GM12878 (cell line): ENCODE results near the gene RAB3C. TPM values are rescaled to one million over a fixed set of nuclear protein-coding genes. Genes with fewer than 3 reads are reported as not detected.

Source experiments
- BCL3 ChIP-seq: IDR thresholded peaks from 2 replicates; pipeline ENCODE4 v1.6.1; 2011; ENCODE audit warnings: borderline replicate concordance, low read depth, mild to moderate bottlenecking, moderate library complexity, low read length; ENCODE audit not compliant: insufficient read depth, poor library complexity, severe bottlenecking
- CUX1 ChIP-seq: IDR thresholded peaks from 2 replicates; pipeline ENCODE4 v1.6.1; 2012; ENCODE audit warnings: improper control_type of control experiment, low read depth, low read length; ENCODE audit not compliant: insufficient replicate concordance
- KDM1A ChIP-seq: fragments of 200-600 bp; sonication (generic); IDR thresholded peaks from 2 replicates; pipeline ENCODE4 v1.6.1; 2016; ENCODE audit warnings: borderline replicate concordance
- MTA2 ChIP-seq: fragments of 450-650 bp; IDR thresholded peaks from 2 replicates; pipeline ENCODE4 v1.6.1; 2016; ENCODE audit warnings: low read depth, mild to moderate bottlenecking, moderate library complexity
- MYC ChIP-seq: IDR thresholded peaks from 2 replicates; pipeline ENCODE4 v1.6.1; 2011; ENCODE audit warnings: mild to moderate bottlenecking, low read length, moderate library complexity, inconsistent platforms; ENCODE audit not compliant: insufficient read depth, insufficient replicate concordance, insufficient read length, severe bottlenecking
- NFXL1 ChIP-seq: fragments of 450-650 bp; IDR thresholded peaks from 2 replicates; pipeline ENCODE4 v1.6.1; 2017; ENCODE audit warnings: antibody characterized with exemption, mild to moderate bottlenecking, borderline replicate concordance
- NFYB ChIP-seq: IDR thresholded peaks from 2 replicates; pipeline ENCODE4 v1.6.1; 2011; ENCODE audit warnings: low read depth, mild to moderate bottlenecking, low read length, improper control_type of control experiment, moderate library complexity; ENCODE audit not compliant: insufficient read depth
- RFX5 ChIP-seq: IDR thresholded peaks from 2 replicates; pipeline ENCODE4 v1.6.1; 2011; ENCODE audit warnings: low read depth, low read length, improper control_type of control experiment
- SREBF1 ChIP-seq: IDR thresholded peaks from 2 replicates; pipeline ENCODE4 v1.6.1; 2012; ENCODE audit warnings: mild to moderate bottlenecking, low read length
- ZNF207 ChIP-seq: fragments of 450-650 bp; IDR thresholded peaks from 2 replicates; pipeline ENCODE4 v1.6.1; 2014; ENCODE audit warnings: antibody characterized with exemption, mild to moderate bottlenecking, borderline replicate concordance
- ZNF622 ChIP-seq: fragments of 450-650 bp; IDR thresholded peaks from 2 replicates; pipeline ENCODE4 v1.6.1; 2017; ENCODE audit warnings: mild to moderate bottlenecking, inconsistent platforms
- polyA plus RNA-seq, 11 experiments: library from polyadenylated mRNA; depleted of rRNA in 4 of 11; unstranded in 6 of 11; stranded (reverse) in 5 of 11; fragments of >200 nt; fragmentation: Nextera tagmentation in 4 of 11; fragmentation: Illumina TruSeq in 1 of 11; extraction: Ambion mirVana in 4 of 11; extraction: Trizol in 1 of 11; gene quantifications; 1 replicate in 1 of 11; 2 replicates in 10 of 11; pipeline versions ENCODE4 v1.2.1 to v1.2.3, GENCODE V29; 2011 to 2016; ENCODE audit warnings: inconsistent platforms in 2 of 11, missing spikeins in 2 of 11, low read depth in 1 of 11
- total RNA-seq, 4 experiments: library from RNA; depleted of rRNA in 3 of 4; stranded (reverse); fragments of >200 nt in 3 of 4; fragmentation: Illumina TruSeq in 1 of 4; extraction: Trizol in 1 of 4; gene quantifications; 2 replicates each; pipeline versions ENCODE4 v1.2.1 to v1.2.3, GENCODE V29; 2013 to 2021
- TF ChIP-seq, protein P1 (sequence below): fragments of 450-650 bp; IDR thresholded peaks from 2 replicates; pipeline ENCODE4 v1.6.1; 2017; ENCODE audit warnings: low read depth, mild to moderate bottlenecking, moderate library complexity
- TF ChIP-seq, protein P2 (sequence below): fragments of 450-650 bp; IDR thresholded peaks from 2 replicates; pipeline ENCODE4 v1.6.1; 2017; ENCODE audit warnings: borderline replicate concordance
- TF ChIP-seq, protein P3 (sequence below): fragments of 450-650 bp; IDR thresholded peaks from 2 replicates; pipeline ENCODE4 v1.6.1; 2014; ENCODE audit warnings: mild to moderate bottlenecking

RAB3C gene
- total and polyA plus RNA-seq, 10 of the 15 experiments (the other 5 are each of a cell fraction or from before 2014, with no cell fraction given): not detected

DNA sequence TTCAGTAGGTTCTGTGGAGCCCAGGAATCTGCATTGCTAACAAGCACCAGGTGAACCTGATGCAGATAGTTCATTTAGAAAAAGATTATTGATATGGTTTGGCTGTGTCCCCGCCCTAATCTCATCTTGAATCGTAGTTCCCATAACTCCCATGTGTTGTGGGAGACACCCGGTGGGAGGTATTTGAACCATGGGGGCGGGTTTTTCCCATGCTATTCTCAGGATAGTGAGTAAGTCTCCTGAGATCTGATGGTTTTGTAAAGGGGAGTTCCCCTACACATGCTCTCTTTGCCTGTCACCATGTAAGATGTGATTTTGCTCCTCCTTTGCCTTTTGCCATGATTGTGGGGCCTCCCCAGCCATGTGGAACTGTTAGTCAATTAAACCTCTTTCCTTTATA, 212.0 kb downstream of the RAB3C start (continued):
- TF ChIP-seq, protein P1, sequence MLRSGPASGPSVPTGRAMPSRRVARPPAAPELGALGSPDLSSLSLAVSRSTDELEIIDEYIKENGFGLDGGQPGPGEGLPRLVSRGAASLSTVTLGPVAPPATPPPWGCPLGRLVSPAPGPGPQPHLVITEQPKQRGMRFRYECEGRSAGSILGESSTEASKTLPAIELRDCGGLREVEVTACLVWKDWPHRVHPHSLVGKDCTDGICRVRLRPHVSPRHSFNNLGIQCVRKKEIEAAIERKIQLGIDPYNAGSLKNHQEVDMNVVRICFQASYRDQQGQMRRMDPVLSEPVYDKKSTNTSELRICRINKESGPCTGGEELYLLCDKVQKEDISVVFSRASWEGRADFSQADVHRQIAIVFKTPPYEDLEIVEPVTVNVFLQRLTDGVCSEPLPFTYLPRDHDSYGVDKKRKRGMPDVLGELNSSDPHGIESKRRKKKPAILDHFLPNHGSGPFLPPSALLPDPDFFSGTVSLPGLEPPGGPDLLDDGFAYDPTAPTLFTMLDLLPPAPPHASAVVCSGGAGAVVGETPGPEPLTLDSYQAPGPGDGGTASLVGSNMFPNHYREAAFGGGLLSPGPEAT: peak; percentile 58; the same call in 1 of the 2 replicates
- TF ChIP-seq BCL3 (peak; percentile 50), KDM1A (no peak), CUX1 (peak; percentile 78), RFX5 (no peak), MTA2 (peak; percentile 46; the same call in 1 of the 2 replicates), NFYB (no peak), SREBF1 (no peak), NFXL1 (no peak), MYC (no peak), ZNF622 (no peak), ZNF207 (no peak)
- TF ChIP-seq, protein P2, sequence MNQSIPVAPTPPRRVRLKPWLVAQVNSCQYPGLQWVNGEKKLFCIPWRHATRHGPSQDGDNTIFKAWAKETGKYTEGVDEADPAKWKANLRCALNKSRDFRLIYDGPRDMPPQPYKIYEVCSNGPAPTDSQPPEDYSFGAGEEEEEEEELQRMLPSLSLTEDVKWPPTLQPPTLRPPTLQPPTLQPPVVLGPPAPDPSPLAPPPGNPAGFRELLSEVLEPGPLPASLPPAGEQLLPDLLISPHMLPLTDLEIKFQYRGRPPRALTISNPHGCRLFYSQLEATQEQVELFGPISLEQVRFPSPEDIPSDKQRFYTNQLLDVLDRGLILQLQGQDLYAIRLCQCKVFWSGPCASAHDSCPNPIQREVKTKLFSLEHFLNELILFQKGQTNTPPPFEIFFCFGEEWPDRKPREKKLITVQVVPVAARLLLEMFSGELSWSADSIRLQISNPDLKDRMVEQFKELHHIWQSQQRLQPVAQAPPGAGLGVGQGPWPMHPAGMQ: no peak
- TF ChIP-seq, protein P3, sequence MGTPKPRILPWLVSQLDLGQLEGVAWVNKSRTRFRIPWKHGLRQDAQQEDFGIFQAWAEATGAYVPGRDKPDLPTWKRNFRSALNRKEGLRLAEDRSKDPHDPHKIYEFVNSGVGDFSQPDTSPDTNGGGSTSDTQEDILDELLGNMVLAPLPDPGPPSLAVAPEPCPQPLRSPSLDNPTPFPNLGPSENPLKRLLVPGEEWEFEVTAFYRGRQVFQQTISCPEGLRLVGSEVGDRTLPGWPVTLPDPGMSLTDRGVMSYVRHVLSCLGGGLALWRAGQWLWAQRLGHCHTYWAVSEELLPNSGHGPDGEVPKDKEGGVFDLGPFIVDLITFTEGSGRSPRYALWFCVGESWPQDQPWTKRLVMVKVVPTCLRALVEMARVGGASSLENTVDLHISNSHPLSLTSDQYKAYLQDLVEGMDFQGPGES: no peak
